Measurements from ENCODE around the gene CD40.

Gene CD40

DNA sequence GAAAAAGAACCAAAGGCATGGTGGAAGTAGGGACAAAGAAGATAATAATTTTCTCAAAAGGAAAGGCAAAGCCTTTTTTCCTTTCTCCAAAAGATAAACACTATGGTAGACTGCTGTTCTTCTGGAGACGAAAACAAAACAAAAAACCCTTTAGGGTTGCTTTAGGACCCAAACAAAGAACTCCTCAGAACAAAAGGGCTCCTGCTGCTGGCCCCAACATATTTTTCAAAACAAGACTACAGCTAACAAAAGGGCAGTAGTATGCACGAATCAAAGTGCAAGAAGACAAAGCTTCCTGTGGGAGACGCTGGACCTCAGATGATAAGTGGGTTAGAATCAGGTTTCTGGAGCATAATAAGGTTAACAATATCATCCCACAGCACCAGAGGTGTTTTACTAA lies 44.1 kb upstream of the CD40 start:
- TF ChIP-seq SIN3A (IDR thresholded peaks at IDR 0.05; ENCODE audit: borderline replicate concordance, insufficient read depth, low read length): no peak
- no peak for TF ChIP-seq REST (IDR thresholded peaks at IDR 0.05; ENCODE audit: insufficient read depth in 1 of 2, low read depth in 2 of 2, low read length in 2 of 2)

DNA sequence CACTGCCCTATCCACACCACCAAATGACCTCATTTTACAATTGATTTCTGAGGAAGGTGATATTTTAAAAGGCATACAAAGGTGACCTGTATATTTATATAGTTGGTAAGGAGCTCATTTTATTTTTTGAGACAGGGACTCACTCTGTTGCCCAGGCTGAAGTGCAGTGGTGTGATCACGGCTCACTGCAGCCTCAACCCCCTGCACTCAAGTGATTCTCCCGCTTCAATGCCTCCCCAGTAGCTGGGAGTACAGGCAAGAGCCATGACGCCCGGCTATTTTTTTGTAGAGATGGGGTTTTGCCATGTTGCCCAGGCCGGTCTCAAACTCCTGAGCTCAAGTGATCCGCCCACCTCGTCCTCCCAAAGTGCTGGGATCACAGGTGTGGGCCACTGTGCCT lies 41.3 kb upstream of the CD40 start:
- no peak for TF ChIP-seq SIN3A (IDR thresholded peaks at IDR 0.05; ENCODE audit: borderline replicate concordance, insufficient read depth, low read length)
- no peak for TF ChIP-seq REST (IDR thresholded peaks at IDR 0.05; ENCODE audit: insufficient read depth in 1 of 2, low read depth in 2 of 2, low read length in 2 of 2)
- TF ChIP-seq FOXP2 (optimal IDR thresholded peaks at IDR 0.05; ENCODE audit: borderline replicate concordance, extremely low read depth, extremely low read length, insufficient read depth): no peak
- no peak for TF ChIP-seq POLR2AphosphoS5 (IDR thresholded peaks at IDR 0.05; ENCODE audit: low read depth, low read length)
- no peak for TF ChIP-seq TAF1 (IDR thresholded peaks at IDR 0.05; ENCODE audit: borderline replicate concordance, insufficient read depth, low read length)

DNA sequence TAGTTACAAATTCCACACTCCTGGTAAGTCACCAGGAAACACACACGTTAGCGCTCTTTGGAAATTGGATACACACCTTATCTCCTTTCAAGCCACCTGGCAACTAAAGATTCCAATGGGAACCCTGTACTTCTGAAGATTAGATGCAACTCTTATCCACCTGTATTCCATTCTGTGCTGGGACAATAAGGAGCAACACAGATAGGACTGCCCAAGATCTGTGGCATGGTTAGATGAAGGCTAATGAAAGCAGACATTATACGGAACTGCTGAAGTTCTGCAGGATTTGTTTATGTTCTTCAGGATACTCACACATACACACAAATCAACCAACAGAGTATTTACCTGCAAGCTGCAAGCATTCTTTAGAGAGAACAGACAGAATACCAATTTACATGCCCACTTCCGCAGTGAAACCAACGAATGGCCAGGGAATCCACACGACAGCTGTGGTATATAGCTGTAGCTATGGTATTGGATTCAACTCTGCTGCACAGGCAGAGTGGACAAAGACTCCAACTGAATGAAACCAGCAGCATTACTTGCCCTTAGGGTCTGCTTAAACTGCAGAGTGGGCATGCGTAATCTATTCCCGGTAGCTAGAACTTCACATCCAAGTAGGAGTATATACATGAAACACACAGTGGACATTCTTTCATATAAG lies 40.3 kb upstream of the CD40 start:
- TF ChIP-seq REST (IDR thresholded peaks at IDR 0.05; ENCODE audit: insufficient read depth in 1 of 2, low read depth in 2 of 2, low read length in 2 of 2) (no peak), FOXP2 (optimal IDR thresholded peaks at IDR 0.05; ENCODE audit: borderline replicate concordance, extremely low read depth, extremely low read length, insufficient read depth) (no peak), POLR2AphosphoS5 (IDR thresholded peaks at IDR 0.05; ENCODE audit: low read depth, low read length) (no peak), TAF1 (IDR thresholded peaks at IDR 0.05; ENCODE audit: borderline replicate concordance, insufficient read depth, low read length) (no peak), SIN3A (IDR thresholded peaks at IDR 0.05; ENCODE audit: borderline replicate concordance, insufficient read depth, low read length) (no peak)

GRCh38 chr20:46078954-46079353 lies 39.2 kb upstream of the CD40 start:
- TF ChIP-seq TAF1 (IDR thresholded peaks at IDR 0.05; ENCODE audit: borderline replicate concordance, insufficient read depth, low read length): no peak

DNA sequence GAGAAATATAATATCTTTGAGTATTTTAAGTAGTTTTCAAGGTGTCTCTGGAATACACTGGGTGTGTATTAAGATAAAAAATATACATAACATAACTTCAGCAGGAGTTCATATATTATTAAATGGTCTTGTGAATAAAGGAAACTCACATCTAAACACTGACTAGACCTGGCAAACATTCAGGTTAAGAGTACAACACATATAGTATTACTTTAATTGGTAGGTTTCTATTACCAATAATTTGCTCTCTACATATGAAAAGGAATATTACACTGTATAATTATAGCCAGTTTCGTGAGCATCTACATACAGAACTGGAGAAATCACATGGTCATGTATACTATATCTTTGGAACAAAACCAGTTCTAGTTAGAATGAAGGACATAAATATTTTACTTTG lies 37.0 kb upstream of the CD40 start:
- TF ChIP-seq FOXP2 (optimal IDR thresholded peaks at IDR 0.05; ENCODE audit: borderline replicate concordance, extremely low read depth, extremely low read length, insufficient read depth) (no peak), TAF1 (IDR thresholded peaks at IDR 0.05; ENCODE audit: borderline replicate concordance, insufficient read depth, low read length) (no peak), POLR2AphosphoS5 (IDR thresholded peaks at IDR 0.05; ENCODE audit: low read depth, low read length) (no peak), REST (IDR thresholded peaks at IDR 0.05; ENCODE audit: insufficient read depth in 1 of 2, low read depth in 2 of 2, low read length in 2 of 2) (no peak), SIN3A (IDR thresholded peaks at IDR 0.05; ENCODE audit: borderline replicate concordance, insufficient read depth, low read length) (no peak)
